GM23248 (cell line): ENCODE data around the gene OMA1. TPM values are rescaled to one million over a fixed set of nuclear protein-coding genes. Genes with fewer than 3 reads are reported as not detected.

Experiments used
- DNase-seq: peaks from one replicate; pipeline ENCODE4 v3.0.0-alpha.2; 2015
- H2AFZ ChIP-seq: fragments of 200-600 bp; sonication (generic); 2 replicates; pipeline ENCODE4 v1.6.1; 2016; ENCODE audit warnings: antibody characterized with exemption
- H3F3A ChIP-seq: fragments of 200-600 bp; sonication (generic); 2 replicates; pipeline ENCODE4 v1.6.1; 2016; ENCODE audit warnings: mild to moderate bottlenecking, antibody characterized with exemption, mixed run types; ENCODE audit not compliant: insufficient read depth
- H3K27ac ChIP-seq: fragments of 200-600 bp; sonication (generic); 2 replicates; pipeline ENCODE4 v1.5.1; 2016; ENCODE audit warnings: mild to moderate bottlenecking
- H3K27me3 ChIP-seq: fragments of 200-600 bp; sonication (generic); replicated peaks from 2 replicates; pipeline ENCODE4 v1.6.1; 2016; ENCODE audit warnings: mild to moderate bottlenecking; ENCODE audit not compliant: insufficient read depth
- H3K36me3 ChIP-seq: fragments of 200-600 bp; sonication (generic); 2 replicates; pipeline ENCODE4 v1.6.1; 2016; ENCODE audit warnings: low read depth, mild to moderate bottlenecking
- H3K4me1 ChIP-seq: fragments of 200-600 bp; sonication (generic); 2 replicates; pipeline ENCODE4 v1.6.1; 2016; ENCODE audit warnings: mild to moderate bottlenecking; ENCODE audit not compliant: insufficient read depth
- H3K4me2 ChIP-seq: fragments of 200-600 bp; sonication (generic); one replicate; pipeline ENCODE4 v1.6.1; 2016; ENCODE audit warnings: mild to moderate bottlenecking; ENCODE audit not compliant: unreplicated experiment
- H3K4me3 ChIP-seq: fragments of 200-600 bp; sonication (generic); 2 replicates; pipeline ENCODE4 v1.5.1; 2016; ENCODE audit warnings: mild to moderate bottlenecking
- H3K79me2 ChIP-seq: fragments of 200-600 bp; sonication (generic); 2 replicates; pipeline ENCODE4 v1.6.1; 2016; ENCODE audit warnings: mild to moderate bottlenecking; ENCODE audit not compliant: insufficient read depth
- H3K9ac ChIP-seq: fragments of 200-600 bp; sonication (generic); 2 replicates; pipeline ENCODE4 v1.6.1; 2016; ENCODE audit warnings: mild to moderate bottlenecking
- H3K9me2 ChIP-seq: fragments of 200-600 bp; sonication (generic); 2 replicates; pipeline ENCODE4 v1.6.1; 2016; ENCODE audit warnings: mixed run types, mild to moderate bottlenecking, moderate library complexity; ENCODE audit not compliant: insufficient read depth
- H3K9me3 ChIP-seq: fragments of 200-600 bp; sonication (generic); one replicate; pipeline ENCODE4 v1.6.1; 2017; ENCODE audit warnings: low read depth
- H4K20me1 ChIP-seq: fragments of 200-600 bp; sonication (generic); 2 replicates; pipeline ENCODE4 v1.6.0; 2016; ENCODE audit not compliant: insufficient read depth
- EZH2 ChIP-seq: fragments of 200-600 bp; sonication (generic); IDR thresholded peaks from 2 replicates; pipeline ENCODE4 v1.6.1; 2018; ENCODE audit warnings: antibody characterized with exemption, mild to moderate bottlenecking; ENCODE audit not compliant: insufficient read depth, poor library complexity, severe bottlenecking
- EZH2phosphoT487 ChIP-seq: fragments of 200-600 bp; sonication (generic); IDR thresholded peaks from 2 replicates; pipeline ENCODE4 v1.6.1; 2018; ENCODE audit warnings: antibody characterized with exemption, moderate library complexity, mild to moderate bottlenecking, low read depth; ENCODE audit not compliant: insufficient read depth
- WGBS, 2 experiments: methylation state at CpG; one replicate each; pipeline ENCODE4 v1.1.6; 2015 to 2017; ENCODE audit warnings: low lambda C conversion rate in 2 of 2, low coverage in 1 of 2; ENCODE audit errors: missing lambda C conversion rate in 2 of 2; 5-methylcytosine and 5-hydroxymethylcytosine counted together
- in situ Hi-C: fragments of 300-500 bp; cut with MboI; formaldehyde crosslinking; loops from 2 replicates; pipeline ENCODE4 v1.15.0; 2020
- polyA plus RNA-seq: library from polyadenylated mRNA; unstranded; fragments of >200 nt; fragmentation: Nextera tagmentation; extraction: Ambion mirVana; gene quantifications from 2 replicates; pipeline ENCODE4 v1.2.1, GENCODE V29; 2016
- total RNA-seq: library from RNA; depleted of rRNA; stranded (reverse); fragments of >200 nt; shearing (Covaris generic); gene quantifications from 2 replicates; pipeline ENCODE4 v1.2.3, GENCODE V29; 2014

OMA1 gene
- total and polyA plus RNA-seq, 2 experiments from 2014 or later = 13.2 to 14.0 TPM

GRCh38 chr1:58573138-58573537, 26.6 kb upstream of the OMA1 start:
- Histone ChIP-seq H3K9me2 (no peaks in the 10 kb centered on the region), H3K79me2 (no peaks in the 10 kb centered on the region), H3K27ac (no peak overlapping the region), H3K4me2 (no peak overlapping the region), H3K4me3 (no peak overlapping the region), H3F3A (peaks cover 9% of the 10 kb centered on the region; the same call in 1 of the 2 replicates), H3K36me3 (no peaks in the 10 kb centered on the region), H4K20me1 (no peaks in the 10 kb centered on the region), H3K27me3 (no peaks in the 10 kb centered on the region), H3K9me3 (no peaks in the 10 kb centered on the region), H3K4me1 (no peaks in the 10 kb centered on the region), H3K9ac (no peak overlapping the region), H2AFZ (no peak overlapping the region)
- DNase-seq = no peak
- in situ Hi-C loops = no loop called here
- WGBS, 2 experiments = 65 to 67% methylated on average over 2 of the region's 2 CpGs
- TF ChIP-seq EZH2phosphoT487 (no peak), EZH2 (no peak)

- H2AFZ ChIP-seq = no peak overlapping the region
- DNase-seq = no peak
- H3K79me2 ChIP-seq = no peaks in the 10 kb centered on the region
- H3K9me2 ChIP-seq = no peaks in the 10 kb centered on the region
- in situ Hi-C loops = no loop called here
- H3K36me3 ChIP-seq = no peaks in the 10 kb centered on the region
- H3K4me1 ChIP-seq = no peaks in the 10 kb centered on the region
- WGBS, 2 experiments = 56 to 69% methylated on average over 2 of the region's 2 CpGs
- H3F3A ChIP-seq = peaks cover 4% of the 10 kb centered on the region; the same call in 1 of the 2 replicates
- no peak overlapping the region for H3K4me3 ChIP-seq
- TF ChIP-seq EZH2 (no peak), EZH2phosphoT487 (no peak)
- no peak overlapping the region for H3K4me2 ChIP-seq
- H3K27ac ChIP-seq = no peak overlapping the region
- H3K27me3 ChIP-seq = no peaks in the 10 kb centered on the region
- H3K9me3 ChIP-seq = no peaks in the 10 kb centered on the region
- H3K9ac ChIP-seq = no peak overlapping the region
- no peaks in the 10 kb centered on the region for H4K20me1 ChIP-seq
These were observed 26.2 kb upstream of the OMA1 start for GRCh38 chr1:58572690-58573089.

GRCh38 chr1:58571616-58572015, 25.1 kb upstream of the OMA1 start:
- H3K4me3 ChIP-seq = no peak overlapping the region
- in situ Hi-C loops = no loop called here
- no peaks in the 10 kb centered on the region for H3K4me1 ChIP-seq
- H3F3A ChIP-seq = no peaks in the 10 kb centered on the region
- H3K27me3 ChIP-seq = no peaks in the 10 kb centered on the region
- no peaks in the 10 kb centered on the region for H4K20me1 ChIP-seq
- no peaks in the 10 kb centered on the region for H3K36me3 ChIP-seq
- TF ChIP-seq EZH2phosphoT487 = no peak
- TF ChIP-seq EZH2 = no peak
- no peaks in the 10 kb centered on the region for H3K9me3 ChIP-seq
- no peak overlapping the region for H3K27ac ChIP-seq
- no peaks in the 10 kb centered on the region for H3K79me2 ChIP-seq
- DNase-seq = no peak
- H3K4me2 ChIP-seq = no peak overlapping the region
- H2AFZ ChIP-seq = no peak overlapping the region
- no peak overlapping the region for H3K9ac ChIP-seq
- H3K9me2 ChIP-seq = no peaks in the 10 kb centered on the region

GRCh38 chr1:58570817-58571216, 24.3 kb upstream of the OMA1 start:
- Histone ChIP-seq H3K27me3 (no peaks in the 10 kb centered on the region), H3K9ac (no peak overlapping the region)
- in situ Hi-C loops = no loop called here

DNA sequence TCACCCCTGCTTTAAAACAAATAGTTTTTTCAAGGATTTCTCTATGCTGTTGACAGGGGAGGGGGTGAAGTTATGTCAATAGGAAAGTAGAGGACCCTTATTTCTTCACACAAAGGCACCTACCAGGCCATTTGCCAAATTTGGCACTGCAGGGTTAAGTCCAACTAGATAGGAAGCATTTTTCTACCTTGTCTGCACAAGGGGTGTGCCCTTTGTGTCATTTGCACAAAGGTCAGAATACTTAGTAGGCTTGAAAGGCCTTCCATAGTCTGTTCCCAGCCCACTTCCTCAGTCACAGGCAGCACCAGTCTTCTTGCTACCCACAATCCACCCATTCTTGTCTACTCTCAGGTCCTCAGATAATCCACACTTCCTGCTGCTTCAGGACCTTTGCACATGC, 23.6 kb upstream of the OMA1 start:
- H4K20me1 ChIP-seq = no peaks in the 10 kb centered on the region
- no peak overlapping the region for H2AFZ ChIP-seq
- no peaks in the 10 kb centered on the region for H3K36me3 ChIP-seq
- no peak overlapping the region for H3K4me3 ChIP-seq
- H3K4me1 ChIP-seq = no peaks in the 10 kb centered on the region
- no peak for DNase-seq
- H3K27ac ChIP-seq = no peak overlapping the region
- H3F3A ChIP-seq = no peaks in the 10 kb centered on the region
- H3K9ac ChIP-seq = no peak overlapping the region
- in situ Hi-C loops = no loop called here
- no peaks in the 10 kb centered on the region for H3K9me2 ChIP-seq
- no peak overlapping the region for H3K4me2 ChIP-seq
- no peaks in the 10 kb centered on the region for H3K27me3 ChIP-seq
- no peaks in the 10 kb centered on the region for H3K9me3 ChIP-seq
- no peaks in the 10 kb centered on the region for H3K79me2 ChIP-seq
- TF ChIP-seq EZH2phosphoT487 = no peak

More at GRCh38 chr1:58570817-58571216, 24.3 kb upstream of the OMA1 start:
- H3K27ac ChIP-seq = no peak overlapping the region
- H3K4me1 ChIP-seq = no peaks in the 10 kb centered on the region
- no peaks in the 10 kb centered on the region for H3K9me3 ChIP-seq
- no peaks in the 10 kb centered on the region for H4K20me1 ChIP-seq
- no peaks in the 10 kb centered on the region for H3K9me2 ChIP-seq
- no peak overlapping the region for H3K4me2 ChIP-seq
- H2AFZ ChIP-seq = no peak overlapping the region
- peak; percentile 31 for DNase-seq
- no peak overlapping the region for H3K4me3 ChIP-seq
- no peaks in the 10 kb centered on the region for H3F3A ChIP-seq
- 9% methylated on average over 2 of the region's 2 CpGs for WGBS, 2 experiments
- H3K79me2 ChIP-seq = no peaks in the 10 kb centered on the region
- no peaks in the 10 kb centered on the region for H3K36me3 ChIP-seq
- TF ChIP-seq EZH2 = no peak
- no peak for TF ChIP-seq EZH2phosphoT487
